GM19372 (cell line): Measurements from ENCODE around the gene ASAP2.

Source experiments
- ATAC-seq: cut with Tn5 transposase; IDR thresholded peaks from one replicate; pipeline ENCODE4 v1.9.1; 2021; ENCODE audit warnings: mild to moderate bottlenecking, low read depth, moderate library complexity; ENCODE audit not compliant: unreplicated experiment

ASAP2 gene

DNA sequence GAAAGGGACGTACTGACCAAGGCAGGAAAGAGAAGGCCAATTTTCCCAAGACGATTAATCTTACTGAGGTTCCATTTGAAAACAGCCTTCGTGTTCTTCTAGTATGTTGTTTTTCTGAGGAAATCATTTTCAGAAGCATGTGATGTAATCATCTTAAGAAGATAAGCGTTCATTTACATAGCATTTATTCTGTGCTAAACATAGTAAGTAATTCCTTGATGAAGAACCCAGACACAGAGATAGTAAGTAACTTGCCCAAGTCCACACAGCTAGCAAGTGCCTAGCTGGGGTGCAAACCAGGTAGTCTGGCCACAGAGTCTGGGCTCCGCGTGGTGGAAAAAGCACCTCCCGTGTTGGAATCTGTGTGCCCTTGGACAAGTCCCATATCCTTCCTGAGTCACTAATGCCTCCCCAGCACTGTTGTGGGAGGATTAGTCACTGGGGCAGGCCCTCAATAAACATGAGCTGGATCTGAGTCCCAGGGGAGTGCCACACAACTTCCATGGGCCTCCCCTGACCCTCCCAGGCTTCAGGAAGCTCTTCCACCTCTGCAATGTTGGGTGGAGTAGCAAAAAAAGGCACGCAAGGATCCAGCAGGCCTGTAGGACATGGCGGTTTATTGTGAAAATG, 26.9 kb upstream of the ASAP2 start:
- no peak for ATAC-seq

GRCh38 chr2:9184361-9184760, 22.3 kb upstream of the ASAP2 start:
- ATAC-seq = no peak

DNA sequence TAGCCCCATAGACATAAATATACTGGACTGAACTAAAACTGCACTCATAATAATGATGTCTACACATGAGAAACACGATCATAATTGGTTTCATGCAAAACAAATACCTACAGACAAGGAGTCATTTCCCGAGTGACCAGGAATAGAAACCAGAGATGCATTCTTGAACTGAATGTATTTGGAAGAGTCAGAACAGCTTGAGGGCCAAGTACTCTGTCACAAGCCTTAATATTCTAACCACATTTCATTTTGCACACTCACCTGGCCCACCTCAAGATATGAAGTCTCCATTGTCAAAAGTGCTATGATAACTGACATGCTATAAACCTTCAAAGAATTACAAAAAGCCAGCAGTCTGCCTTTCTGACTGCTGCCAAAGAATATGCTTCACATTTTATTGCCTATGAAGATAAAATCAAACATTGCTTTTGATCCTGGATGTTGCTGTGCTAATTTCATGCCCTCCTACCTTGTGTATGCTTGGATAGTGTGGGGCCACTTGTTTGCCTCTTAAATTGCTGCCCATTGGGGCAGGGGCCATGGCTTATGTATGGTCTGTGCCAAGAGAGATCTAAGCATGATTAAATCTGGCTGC, 18.9 kb upstream of the ASAP2 start:
- ATAC-seq = no peak

DNA sequence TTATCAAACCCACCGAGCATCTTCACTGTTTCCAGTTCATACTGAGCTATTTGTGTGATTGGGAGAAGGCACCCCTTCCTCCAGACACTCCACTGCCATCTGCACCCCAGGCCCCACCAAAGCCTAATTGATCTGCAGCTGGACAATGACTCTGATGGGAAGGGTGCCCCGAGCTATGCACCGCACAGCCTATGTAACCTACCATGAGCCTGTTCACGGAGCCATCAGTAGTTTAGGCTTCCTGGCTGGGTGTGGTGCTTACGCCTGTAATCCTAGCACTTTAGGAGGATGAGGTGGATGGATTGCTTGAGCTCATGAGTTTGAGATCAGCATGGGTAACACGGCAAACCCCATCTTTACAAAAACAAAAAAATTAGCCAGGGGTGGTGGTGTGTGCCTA, 17.8 kb upstream of the ASAP2 start:
- ATAC-seq = no peak

DNA sequence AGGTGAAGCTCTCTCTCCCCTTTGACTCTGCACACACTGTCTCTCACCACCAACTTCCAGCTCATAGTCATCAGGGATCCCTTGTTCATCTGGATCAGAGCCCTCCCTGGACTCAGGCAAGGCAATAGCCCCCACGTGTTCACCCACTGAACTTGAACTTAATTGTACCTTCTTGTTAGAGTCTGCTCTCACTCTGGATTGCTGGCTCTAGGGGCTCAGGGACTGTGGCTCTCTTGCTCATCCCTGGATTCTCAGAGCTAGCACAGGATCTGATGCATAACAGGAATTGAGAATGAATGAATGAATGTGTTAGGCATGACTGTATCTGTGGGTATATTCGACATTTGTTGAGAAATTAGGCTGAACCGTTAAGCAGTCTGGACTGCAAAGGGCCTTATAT, 16.7 kb upstream of the ASAP2 start:
- ATAC-seq = no peak

- ATAC-seq = no peak
Measured at GRCh38 chr2:9191041-9191481, 15.6 kb upstream of the ASAP2 start.

DNA sequence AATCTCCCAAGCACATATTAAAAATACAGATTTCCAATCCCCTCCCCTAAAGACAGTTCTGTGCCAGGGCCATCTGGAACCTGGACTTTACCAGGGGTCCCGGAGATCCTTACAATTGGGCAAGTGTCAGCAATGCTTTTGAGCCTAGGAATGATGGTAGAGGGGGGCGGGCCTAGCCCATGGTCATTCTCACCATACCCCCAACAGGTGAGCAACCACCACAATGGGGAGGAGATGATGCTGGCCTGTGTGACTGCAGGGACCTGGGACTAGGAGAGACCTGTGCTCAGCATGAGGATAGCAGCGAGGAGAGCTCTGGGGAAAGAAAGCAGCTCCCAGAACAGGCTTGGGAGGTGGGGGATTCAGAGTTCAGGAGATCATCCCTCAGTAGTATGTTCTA, 13.9 kb upstream of the ASAP2 start:
- ATAC-seq = no peak

- ATAC-seq = no peak
Measured at GRCh38 chr2:9194352-9194751, 12.3 kb upstream of the ASAP2 start.

- no peak for ATAC-seq
Measured at GRCh38 chr2:9196637-9197036, 10.0 kb upstream of the ASAP2 start.

DNA sequence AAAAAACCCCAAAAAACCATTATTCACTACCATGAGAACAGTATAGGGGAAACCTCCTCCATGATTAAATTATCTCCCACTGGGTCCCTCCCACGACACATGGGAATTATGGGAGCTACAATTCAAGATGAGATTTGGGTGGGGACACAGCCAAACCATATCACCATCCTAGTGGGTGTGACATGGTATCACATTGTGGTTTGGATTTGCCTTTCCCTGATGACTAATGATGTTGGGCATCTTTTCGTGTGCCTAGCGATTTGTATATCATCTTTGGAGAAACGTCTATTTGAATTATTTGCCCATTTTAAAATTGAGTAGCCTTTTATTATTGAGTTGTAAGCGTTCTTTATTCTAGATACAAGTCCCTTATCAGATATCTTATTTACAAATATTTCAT, 8.7 kb upstream of the ASAP2 start:
- no peak for ATAC-seq

GRCh38 chr2:9199716-9200632, 6.6 kb upstream of the ASAP2 start:
- ATAC-seq = no peak

- no peak for ATAC-seq
Measured at GRCh38 chr2:9200633-9201015, 6.0 kb upstream of the ASAP2 start.

DNA sequence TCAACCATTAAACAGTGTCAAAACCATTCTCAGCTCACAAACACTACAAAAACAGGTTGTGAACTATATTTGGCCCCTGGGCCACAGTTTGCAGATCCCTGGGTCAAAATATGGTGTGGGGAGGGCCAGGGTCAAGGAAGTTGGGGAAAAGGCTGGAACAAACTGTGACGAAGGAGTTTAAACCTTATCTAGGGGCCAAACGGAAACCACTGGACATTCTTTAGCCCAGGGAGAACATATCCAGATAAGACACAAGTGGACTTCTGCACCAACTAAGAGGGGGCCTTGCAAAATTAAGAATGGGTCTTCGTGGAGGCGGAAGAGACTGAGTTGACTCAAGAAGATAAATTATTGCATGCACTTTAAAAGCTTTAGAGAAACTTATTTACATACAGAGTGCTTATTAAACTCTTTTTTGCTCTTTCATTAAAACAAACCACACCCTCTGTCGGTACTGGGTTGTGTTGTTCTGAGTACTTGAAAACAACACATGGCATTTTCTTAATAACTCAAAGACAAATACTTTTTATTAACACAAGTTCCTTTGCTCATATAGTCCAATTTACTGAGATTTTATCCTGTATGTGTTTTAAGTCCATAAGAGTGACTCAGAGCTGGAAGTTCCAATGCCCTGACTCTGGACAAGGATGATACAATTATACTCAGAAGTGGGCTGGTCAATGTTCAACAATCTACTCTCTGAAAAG, 5.3 kb upstream of the ASAP2 start:
- no peak for ATAC-seq

DNA sequence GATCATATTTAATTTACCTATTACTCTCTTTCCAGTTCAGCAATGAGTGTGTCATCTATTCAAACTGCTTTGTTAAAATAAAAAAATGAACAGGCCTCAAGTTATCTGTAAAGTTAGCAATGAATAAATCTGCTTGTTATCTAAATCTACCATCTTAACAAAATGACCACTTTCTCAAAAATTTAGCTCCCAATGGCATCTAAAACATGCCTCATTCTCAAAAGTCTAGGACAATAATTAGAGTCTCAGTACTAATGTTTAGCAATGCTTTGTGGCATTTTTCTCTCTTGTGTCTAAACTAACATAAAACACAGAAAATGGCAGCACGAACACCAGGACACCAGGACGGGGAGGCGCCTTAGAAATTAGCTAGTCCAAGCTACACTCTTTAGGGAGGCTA, 3.6 kb upstream of the ASAP2 start:
- no peak for ATAC-seq

DNA sequence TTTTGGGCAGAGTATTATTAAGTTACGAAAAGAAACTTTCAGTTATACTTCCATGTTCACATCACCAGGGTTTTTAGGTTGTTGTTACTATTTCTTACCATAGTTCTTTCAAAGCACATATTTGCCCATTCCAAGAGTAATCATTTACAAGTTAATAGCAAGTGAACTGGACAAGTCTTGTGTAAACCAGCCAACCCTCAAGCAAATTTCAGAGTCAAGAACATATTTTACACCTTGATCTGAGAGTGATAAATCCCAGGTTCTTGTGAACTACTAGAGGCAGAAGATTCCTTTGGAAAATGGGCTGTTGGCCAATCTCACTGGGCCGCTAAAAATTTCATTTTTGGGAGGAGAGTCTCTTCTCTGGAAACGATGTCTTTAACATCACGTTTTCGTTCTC, 2.7 kb upstream of the ASAP2 start:
- ATAC-seq = no peak

DNA sequence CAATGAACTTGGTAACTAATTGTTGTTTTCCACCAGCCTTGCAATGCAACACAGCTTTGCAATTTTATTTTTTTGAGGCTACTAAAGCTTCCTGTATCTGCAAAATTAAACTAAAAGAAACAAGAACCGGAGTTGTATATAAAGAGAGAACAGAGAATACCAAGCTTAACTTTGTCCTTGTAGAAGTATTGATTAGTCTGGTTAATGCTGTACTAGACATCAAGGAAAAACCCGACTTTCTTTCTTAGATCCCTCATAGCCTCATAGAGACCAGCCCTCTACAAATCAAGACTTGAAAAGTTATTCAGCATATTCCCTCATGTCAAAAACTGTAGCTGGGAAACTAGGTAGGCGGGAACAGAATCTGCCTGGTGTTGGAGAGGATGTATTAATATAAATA, 1.7 kb upstream of the ASAP2 start:
- ATAC-seq = no peak

DNA sequence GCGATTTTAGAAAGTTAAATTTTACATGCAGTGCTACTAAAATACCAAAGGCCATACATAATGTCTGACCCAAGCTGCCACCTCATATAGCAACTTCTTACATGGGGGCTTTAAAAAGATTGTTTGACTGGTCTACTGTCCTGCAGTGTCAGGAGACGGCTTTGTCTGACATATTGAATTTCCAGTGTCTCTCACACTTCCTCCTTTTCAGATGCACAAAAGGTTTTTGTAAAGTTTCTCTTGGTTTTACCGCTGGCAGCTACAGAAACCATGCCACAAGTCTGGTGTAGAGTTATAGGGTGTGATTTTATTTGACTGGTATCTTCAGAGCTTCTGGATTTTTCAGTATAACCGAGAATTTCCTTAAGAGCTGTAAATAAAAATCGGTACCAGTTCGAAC, 1.1 kb upstream of the ASAP2 start:
- ATAC-seq = no peak

DNA sequence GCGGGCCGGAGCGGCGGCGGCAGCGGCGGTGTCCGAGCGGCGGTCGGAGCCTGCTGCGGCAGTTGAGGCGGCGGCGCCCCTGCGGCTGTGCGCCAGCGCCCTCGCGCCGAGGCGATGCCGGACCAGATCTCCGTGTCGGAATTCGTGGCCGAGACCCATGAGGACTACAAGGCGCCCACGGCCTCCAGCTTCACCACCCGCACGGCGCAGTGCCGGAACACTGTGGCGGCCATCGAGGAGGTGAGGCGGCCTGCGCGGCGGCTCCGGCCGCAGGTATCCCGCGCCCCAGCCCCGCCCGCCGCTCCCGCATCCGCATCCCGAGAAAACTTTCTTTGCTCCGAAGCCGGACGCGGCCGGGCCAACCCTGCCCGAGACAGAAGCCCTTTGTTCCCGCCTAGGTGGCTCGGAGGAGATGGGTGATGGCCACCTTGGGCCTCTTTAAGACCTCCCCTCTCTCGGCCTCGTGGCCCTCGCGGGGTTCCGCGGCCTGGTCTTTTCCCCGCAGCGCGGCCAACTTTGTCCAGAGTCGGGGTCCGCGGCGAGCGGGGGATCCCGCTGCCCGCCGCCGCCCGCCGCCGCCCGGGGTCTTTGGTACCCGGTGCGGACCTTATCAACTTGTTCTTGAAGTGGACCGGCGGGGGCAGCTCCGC, 504 bp downstream of the ASAP2 start:
- peak; percentile 11 for ATAC-seq

DNA sequence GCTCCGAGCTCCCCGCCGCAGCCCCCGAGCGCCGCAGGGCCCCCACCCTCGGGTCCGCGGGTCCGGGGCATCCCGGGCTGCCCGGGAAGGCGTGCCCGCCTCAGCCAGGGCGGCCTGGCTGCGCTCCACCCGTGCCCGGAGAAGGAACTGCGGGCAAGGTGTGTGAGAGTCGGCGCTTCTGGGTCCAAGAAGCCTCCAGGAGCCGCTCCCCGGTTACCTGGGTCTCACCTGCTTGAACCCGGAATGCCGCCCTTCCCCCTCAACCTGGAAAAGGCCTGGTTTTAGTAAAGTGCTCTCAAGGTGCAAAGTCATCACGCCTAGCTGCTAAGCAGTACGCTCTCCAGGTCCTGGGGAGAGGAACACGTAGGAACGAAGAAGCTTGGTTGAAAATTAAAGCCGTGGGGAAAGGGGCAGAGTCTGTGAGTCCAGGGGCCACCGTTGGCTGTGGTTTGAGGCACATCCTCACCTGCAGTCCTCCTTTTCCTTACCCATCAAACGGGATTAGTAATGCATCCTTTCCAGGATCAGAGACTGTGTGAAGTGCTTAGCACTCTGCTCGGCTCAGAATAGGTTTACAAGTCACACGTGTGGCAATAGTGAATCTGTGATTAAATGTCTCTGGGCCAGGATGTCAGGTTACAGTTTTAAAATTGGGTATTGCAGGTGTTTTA, 1.2 kb downstream of the ASAP2 start:
- no peak for ATAC-seq

- ATAC-seq = no peak
Measured at GRCh38 chr2:9208875-9209274, 2.3 kb downstream of the ASAP2 start.
